Right cardiac atrium (tissue), 5 donors: ENCODE results near the gene SERGEF. TPM values are rescaled to one million over a fixed set of nuclear protein-coding genes. Genes with fewer than 3 reads are reported as not detected.

ENCODE experiments used
- ATAC-seq, 2 donors: fragments of 200-7000 bp; cut with Tn5 transposase; one replicate each; pipeline versions ENCODE4 v1.8.0 to v1.9.1; 2020; ENCODE audit warnings: moderate library complexity in 2 of 2, mild to moderate bottlenecking in 1 of 2
- DNase-seq, 3 donors: peaks; one replicate each; pipeline ENCODE4 v3.0.0-alpha.2; 2020
- H3K27ac ChIP-seq: one replicate; pipeline ENCODE4 v1.5.1; 2013; ENCODE audit warnings: mild to moderate bottlenecking, low read length, control low read depth, moderate library complexity
- H3K27me3 ChIP-seq: one replicate; pipeline ENCODE4 v1.6.1; 2013; ENCODE audit not compliant: control insufficient read depth, insufficient read depth
- H3K4me1 ChIP-seq: one replicate; pipeline ENCODE4 v1.6.1; 2013; ENCODE audit warnings: low read length; ENCODE audit not compliant: control insufficient read depth, insufficient read depth
- H3K4me3 ChIP-seq: one replicate; pipeline ENCODE4 v1.5.1; 2013; ENCODE audit warnings: low read length, control low read depth
- H3K9me3 ChIP-seq: one replicate; pipeline ENCODE4 v1.6.1; 2013; ENCODE audit warnings: low read length; ENCODE audit not compliant: control insufficient read depth
- WGBS: extraction: QIAGEN DNeasy Blood & Tissue Kit; methylation state at CpG from one replicate; pipeline ENCODE4 v1.1.7; 2013; 5-methylcytosine and 5-hydroxymethylcytosine counted together
- intact Hi-C, 4 donors: fragments of 100-400 bp; cut with DNase I; formaldehyde crosslinking; loops; one replicate each; pipeline versions ENCODE4 v1.11.0 to v1.14.0; 2022 to 2023
- polyA plus RNA-seq: library from polyadenylated mRNA; stranded (reverse); fragments of 200-250 nt; gene quantifications from one replicate; pipeline ENCODE4 v1.2.3, GENCODE V29; 2013
- total RNA-seq, 4 donors: library from RNA; stranded (reverse); fragmentation: NEBNext Ultra II Directional; extraction: Animal tissue kit (Norgen Biotek cat#: 25700); gene quantifications; one replicate each; pipeline ENCODE4 v1.2.1, GENCODE V29; 2021
- donor health status: healthy with polysubstance abuse.
- donor health status: DM: no; HTN: yes; CAD: no.
- donor health status: DM: no; HTN: no; CAD: no.
- donor health status: DM: no; HTN: yes; CAD: no; lungs with severe emphysema.
- donor health status: DM: yes; HTN: yes; CAD: no.

Gene SERGEF
- total and polyA plus RNA-seq, 5 donors = 30.8 to 44.7 (median 31.6) TPM

DNA sequence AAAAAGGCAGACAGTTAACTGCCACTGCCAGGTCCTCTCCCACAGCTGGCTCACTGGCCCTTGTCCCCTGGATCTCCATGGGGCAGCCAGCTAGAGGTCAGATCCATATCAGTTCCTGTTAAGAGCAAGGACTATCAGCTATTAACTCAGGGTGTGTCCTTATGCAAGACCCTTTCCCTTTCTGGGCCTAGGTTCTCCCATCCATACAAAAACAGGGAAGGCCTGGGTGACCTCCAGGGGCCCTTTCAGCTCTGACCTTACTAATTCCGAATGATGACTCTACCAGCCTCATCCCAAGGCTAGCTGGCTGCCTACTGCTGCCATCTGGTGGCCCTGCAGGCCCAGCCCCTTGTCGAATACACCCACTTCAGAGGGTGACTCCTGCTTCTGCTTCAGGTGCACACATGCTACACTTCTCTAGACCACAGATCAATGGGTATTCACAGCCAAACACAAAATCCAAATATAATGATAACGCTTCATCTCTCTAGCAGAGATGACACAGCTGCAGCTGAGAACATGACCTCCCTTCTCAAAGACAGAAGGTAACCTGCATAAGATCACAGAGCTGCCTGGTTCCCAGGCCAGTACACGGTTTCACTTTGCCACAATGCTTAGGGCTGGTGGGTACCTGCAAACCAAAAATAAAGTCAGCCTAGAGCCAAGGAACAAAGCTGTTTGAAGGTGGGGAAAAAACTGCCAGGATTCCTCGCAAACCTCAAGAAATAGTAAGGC is 34.1 kb downstream of the SERGEF start:
- no peaks in the 10 kb centered on the region for H3K27me3 ChIP-seq
- H3K4me1 ChIP-seq = no peaks in the 10 kb centered on the region
- 57% methylated on average over 5 of the region's 5 CpGs for WGBS
- no peaks in the 10 kb centered on the region for H3K9me3 ChIP-seq
- H3K27ac ChIP-seq = no peak overlapping the region
- DNase-seq (peak; percentile 42 to 74 (median 69)), ATAC-seq (peak; percentile 74 to 78)
- intact Hi-C loops = loop anchor here (1.0 to 10.0 kb wide), 7 partner anchors 214 to 384 kb away; partner anchors contain the start of gene KCNC1 (in 1 of the 4)
- H3K4me3 ChIP-seq = no peak overlapping the region

DNA sequence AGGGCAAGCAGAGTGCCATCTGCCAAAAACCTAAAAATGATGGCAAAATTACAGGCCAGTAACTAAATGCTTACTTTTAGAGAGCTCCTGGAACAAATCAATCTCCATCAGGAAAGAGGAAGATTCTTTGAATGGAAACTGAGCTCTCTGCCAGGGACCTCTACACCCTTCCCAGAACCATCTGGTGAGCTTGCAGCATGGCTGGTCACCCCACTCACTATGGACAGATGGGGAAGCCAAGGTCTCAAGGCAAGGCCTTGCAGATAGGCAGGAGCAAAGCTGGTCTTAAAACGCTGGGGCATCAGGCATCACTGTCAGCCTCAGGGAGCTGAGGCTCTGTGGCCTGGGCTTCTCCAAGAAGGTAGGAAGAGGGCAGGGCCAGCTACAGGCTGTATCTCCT is 36.2 kb downstream of the SERGEF start:
- intact Hi-C loops = loop anchor here (5.0 to 10.0 kb wide), 5 partner anchors 212 to 382 kb away; partner anchors contain the start of gene KCNC1 (in 1 of the 4)
- Histone ChIP-seq H3K27ac (no peak overlapping the region), H3K4me1 (peaks cover 2% of the 10 kb centered on the region), H3K4me3 (no peak overlapping the region), H3K27me3 (no peaks in the 10 kb centered on the region), H3K9me3 (no peaks in the 10 kb centered on the region)
- no peak for DNase-seq
- WGBS = 88% methylated on average over 1 of the region's 1 CpG
- no peak for ATAC-seq

DNA sequence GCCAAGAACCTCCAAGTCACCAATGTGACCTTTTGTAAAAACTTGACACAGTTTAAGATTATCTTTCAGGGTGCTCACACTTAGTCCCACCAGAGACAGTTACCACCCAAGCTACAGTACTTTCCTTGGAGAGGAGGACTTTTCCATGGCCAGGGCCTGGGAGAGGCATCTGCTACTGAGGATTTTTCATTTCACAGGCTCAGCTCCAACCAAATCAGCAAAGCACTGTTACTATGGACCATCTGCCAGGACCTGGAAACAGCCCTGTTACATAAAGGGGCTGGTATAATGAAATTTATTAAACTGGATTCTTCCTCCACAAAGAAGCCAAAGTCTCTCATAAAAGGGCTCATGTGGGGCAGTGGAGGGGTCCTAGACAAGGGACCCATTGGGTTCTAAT is 38.6 kb downstream of the SERGEF start:
- peaks cover 2% of the 10 kb centered on the region for H3K4me1 ChIP-seq

DNA sequence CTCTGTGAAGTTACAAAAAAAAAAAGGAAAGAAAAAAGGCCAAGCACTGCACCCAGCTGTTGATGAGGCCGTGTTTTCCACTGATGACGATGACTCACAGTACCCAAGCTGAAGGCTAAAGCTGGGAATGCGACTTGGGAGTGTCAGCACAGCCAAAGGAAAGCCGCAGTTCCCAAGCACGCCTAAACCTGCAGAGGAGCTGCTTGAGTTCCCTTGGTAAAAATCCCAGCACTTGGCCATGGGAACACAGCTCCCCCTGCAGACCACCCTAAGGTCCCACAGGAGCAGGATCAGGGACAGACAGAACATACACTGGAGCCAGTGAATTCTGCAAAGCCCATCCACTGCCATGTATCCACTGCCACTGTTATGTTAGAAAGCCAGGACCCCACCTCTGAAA is 39.9 kb downstream of the SERGEF start:
- ATAC-seq (peak; percentile 72 to 76), DNase-seq (peak; percentile 40 to 68 (median 65))
- intact Hi-C loops = loop anchor here in 3 of 4 donors (10.0 kb wide), 2 partner anchors 208 to 378 kb away; no protein-coding TSS in a partner anchor
- Histone ChIP-seq H3K27ac (no peak overlapping the region), H3K9me3 (no peaks in the 10 kb centered on the region), H3K4me1 (peaks cover 2% of the 10 kb centered on the region), H3K27me3 (no peaks in the 10 kb centered on the region), H3K4me3 (no peak overlapping the region)
- 29% methylated on average over 5 of the region's 5 CpGs for WGBS

More for the DNA sequence above, 38.6 kb downstream of the SERGEF start:
- Histone ChIP-seq H3K4me3 (no peak overlapping the region), H3K27ac (no peak overlapping the region), H3K9me3 (no peaks in the 10 kb centered on the region), H3K27me3 (no peaks in the 10 kb centered on the region)
- ATAC-seq (no peak), DNase-seq (no peak)
- intact Hi-C loops = loop anchor here in 3 of 4 donors (10.0 kb wide), 2 partner anchors 209 to 379 kb away; no protein-coding TSS in a partner anchor

DNA sequence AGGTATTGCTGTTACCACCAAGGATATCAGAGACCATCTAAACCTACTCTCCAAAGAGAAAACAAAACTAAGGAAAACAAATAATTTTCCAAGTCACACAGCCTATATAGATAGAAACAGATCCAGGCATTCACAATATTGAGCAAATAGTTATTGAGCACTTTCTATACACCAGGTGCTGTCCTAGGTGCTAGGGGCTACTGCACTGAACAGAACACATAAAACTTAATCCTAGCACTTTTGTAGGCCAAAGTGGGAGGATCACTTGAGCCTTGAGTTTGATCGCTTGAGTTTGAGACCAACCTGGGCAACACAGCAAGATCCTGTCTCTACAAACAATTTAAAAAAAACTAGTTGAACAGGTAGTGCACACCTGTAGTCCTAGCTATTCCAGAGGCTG is 44.6 kb downstream of the SERGEF start:
- Histone ChIP-seq H3K27ac (no peak overlapping the region), H3K27me3 (no peaks in the 10 kb centered on the region), H3K4me1 (peaks cover 4% of the 10 kb centered on the region), H3K4me3 (no peak overlapping the region), H3K9me3 (no peaks in the 10 kb centered on the region)
- WGBS = 97% methylated on average over 1 of the region's 1 CpG
- intact Hi-C loops = no loop called here
- DNase-seq = no peak
- no peak for ATAC-seq

DNA sequence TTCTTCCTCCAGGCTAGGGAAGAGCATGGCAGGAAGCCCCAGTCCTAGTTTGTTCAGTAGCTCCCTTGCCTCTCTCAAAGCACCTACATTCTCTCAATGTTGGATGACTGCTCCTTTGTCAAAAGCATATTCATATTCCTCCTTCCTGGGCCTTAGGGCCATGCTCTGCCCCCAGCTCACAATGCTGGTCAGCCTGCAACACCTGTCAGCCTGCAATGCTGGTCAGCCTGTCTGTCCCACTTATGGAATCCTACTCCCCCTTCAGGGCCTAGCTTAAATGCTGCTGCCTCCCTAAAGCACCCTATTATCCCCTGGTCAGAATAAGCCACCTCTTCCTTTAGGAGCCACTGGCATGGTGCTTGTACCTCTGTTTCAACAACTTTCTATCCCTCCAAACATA is 45.2 kb downstream of the SERGEF start:
- Histone ChIP-seq H3K4me1 (peaks cover 3% of the 10 kb centered on the region), H3K4me3 (no peak overlapping the region), H3K9me3 (no peaks in the 10 kb centered on the region), H3K27ac (no peak overlapping the region), H3K27me3 (no peaks in the 10 kb centered on the region)
- DNase-seq (no peak), ATAC-seq (no peak)
- intact Hi-C loops = no loop called here

DNA sequence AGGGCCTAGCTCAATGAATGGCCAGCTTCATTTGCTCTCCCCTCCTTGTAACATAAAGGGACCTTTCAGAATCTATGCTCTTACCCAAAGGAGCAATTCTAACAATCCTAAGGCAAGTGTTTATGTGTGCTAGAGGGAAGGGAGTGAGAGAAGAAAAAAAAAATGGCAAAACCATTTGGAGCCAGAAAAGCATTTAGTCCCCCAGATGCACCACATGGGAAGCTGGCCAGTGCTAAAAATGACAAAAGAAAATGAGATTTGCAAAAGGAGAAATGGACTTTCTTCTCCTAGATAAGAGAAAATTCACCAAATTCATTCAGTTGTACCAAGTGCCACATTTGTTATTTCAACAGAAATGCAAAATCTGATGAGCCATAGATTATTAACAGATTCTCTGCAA is 52.8 kb downstream of the SERGEF start:
- DNase-seq (no peak), ATAC-seq (no peak)
- H3K4me3 ChIP-seq = no peak overlapping the region
- H3K27ac ChIP-seq = no peak overlapping the region
- no peaks in the 10 kb centered on the region for H3K27me3 ChIP-seq
- no peaks in the 10 kb centered on the region for H3K9me3 ChIP-seq
- intact Hi-C loops = no loop called here
- peaks cover 1% of the 10 kb centered on the region for H3K4me1 ChIP-seq

DNA sequence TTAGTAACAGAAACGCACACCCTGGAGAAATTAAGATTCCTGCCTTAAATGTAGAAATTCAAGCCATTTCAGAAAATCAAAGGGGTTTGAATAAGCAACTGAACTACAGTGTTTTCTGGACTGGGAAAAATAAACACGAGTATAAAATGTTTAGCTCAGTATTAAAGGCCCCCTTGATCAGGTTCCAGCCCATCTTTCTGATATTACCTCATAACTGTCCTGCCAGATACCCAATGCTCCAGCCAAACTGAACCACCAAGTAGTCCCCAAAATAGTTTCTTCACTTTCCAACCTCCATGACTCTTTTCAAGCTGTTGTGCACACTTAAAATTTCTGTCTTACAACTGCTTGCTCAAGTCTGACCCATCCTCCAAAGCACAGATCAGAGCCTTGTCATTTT is 54.4 kb downstream of the SERGEF start:
- no peak for DNase-seq
- intact Hi-C loops = no loop called here
- Histone ChIP-seq H3K4me3 (no peak overlapping the region), H3K9me3 (no peaks in the 10 kb centered on the region), H3K27me3 (no peaks in the 10 kb centered on the region), H3K27ac (no peak overlapping the region), H3K4me1 (peaks cover 3% of the 10 kb centered on the region)
- WGBS = 77% methylated on average over 2 of the region's 2 CpGs
- ATAC-seq = no peak

DNA sequence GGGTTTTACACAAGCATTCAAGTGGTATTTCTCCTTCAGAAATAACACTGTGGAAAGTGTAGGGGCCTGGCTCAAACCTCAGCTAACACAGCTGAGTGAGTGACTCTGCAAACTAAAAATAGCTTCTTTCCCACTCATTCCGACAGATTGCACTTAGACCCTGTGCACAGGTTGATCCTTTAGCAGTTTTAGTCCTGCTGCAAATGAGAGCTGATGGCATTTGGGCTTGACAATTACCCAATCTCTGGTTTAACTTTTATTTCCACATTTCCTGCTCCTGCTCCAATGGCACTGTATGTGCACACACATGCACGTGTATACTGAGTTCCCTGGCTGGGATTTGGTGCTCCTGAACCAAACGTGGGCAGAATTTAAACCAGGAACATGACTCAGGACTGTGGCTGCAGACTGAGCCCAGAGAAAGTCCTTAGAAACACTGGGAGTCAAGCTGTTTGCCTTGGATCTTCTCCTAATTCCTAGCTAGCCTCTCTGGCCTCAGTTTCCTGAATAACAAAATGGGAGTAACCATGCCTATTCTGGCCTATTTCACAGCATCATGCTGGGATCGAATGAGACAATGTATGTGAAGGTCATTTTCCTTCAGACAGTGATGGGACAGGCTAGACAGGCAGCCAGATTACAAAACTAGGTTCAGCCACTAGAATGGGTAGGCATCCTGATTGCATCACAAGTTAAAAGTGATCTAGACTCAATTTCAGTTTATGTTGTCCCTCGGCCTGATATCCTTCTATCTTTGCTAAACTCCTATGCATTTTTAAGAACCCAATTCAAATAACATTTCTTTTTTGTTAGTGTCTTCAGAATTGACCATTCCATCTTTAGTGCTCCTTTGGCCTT is 58.2 kb downstream of the SERGEF start:
- Histone ChIP-seq H3K9me3 (no peaks in the 10 kb centered on the region), H3K27ac (peak overlapping the region; percentile 93), H3K4me3 (no peak overlapping the region), H3K27me3 (no peaks in the 10 kb centered on the region), H3K4me1 (peaks cover 3% of the 10 kb centered on the region)
- ATAC-seq = peak; percentile 82
- no peak for DNase-seq
- 51% methylated on average over 5 of the region's 5 CpGs for WGBS
- intact Hi-C loops = no loop called here

DNA sequence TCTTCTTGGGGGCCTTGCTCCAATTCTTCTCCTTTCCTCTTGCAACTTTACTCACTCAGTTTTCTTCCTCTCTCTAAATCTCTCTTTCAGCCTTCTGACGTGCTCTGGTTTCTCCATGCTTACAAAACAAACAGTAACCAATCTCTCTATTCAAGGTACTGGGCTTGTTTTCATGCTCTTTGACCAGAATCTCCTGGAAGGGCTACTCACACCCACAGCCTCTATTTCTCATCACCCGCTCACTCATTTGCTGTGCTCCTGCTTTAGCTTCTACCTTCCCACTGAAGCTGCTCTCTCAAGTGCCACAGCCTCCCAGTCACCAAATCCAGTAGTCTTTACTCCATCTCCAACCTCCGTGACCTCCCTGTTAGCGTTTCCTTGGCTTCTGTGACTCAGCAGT is 60.4 kb downstream of the SERGEF start:
- ATAC-seq = no peak
- Histone ChIP-seq H3K27ac (no peak overlapping the region), H3K4me3 (no peak overlapping the region)

DNA sequence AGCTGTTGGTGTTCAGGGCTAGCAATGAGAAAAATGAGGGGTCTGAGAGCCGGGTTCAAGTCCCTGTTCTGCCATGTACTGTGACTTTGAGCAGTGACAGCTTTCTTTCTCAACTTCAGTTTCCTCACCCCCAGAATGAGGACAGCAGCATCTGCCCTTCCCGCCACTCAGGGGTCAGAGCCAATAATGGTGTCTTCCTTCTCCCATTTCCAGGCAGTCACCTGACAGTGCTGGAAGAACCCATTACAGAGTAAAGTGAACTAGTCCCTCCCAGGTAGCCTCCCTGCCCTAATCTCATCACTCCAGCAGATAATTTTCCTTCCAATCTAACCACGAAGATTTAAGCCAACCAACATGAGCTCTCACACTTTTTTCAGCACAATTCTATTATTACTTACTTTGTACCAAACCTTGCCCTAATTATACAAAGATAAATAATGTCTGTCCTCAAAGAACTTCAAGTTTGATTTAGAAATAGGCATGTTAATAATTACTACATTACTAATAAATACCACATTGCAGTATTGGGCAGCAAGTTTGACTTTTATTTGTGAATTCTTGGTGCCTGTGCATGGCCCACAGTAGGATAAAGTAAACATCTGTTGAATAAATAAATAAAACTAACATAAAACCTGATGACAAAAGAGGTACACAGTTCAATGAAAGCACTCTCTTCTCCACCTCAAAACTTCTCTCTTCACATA is 61.0 kb downstream of the SERGEF start:
- WGBS = 87% methylated on average over 3 of the region's 3 CpGs
- Histone ChIP-seq H3K27ac (no peak overlapping the region), H3K9me3 (no peaks in the 10 kb centered on the region), H3K4me3 (no peak overlapping the region), H3K27me3 (no peaks in the 10 kb centered on the region), H3K4me1 (peaks cover 3% of the 10 kb centered on the region)
- ATAC-seq (no peak), DNase-seq (no peak)
- intact Hi-C loops = no loop called here

More for the DNA sequence above, 60.4 kb downstream of the SERGEF start:
- H3K4me1 ChIP-seq = peaks cover 3% of the 10 kb centered on the region
- intact Hi-C loops = no loop called here
- 85% methylated on average over 4 of the region's 4 CpGs for WGBS
- H3K9me3 ChIP-seq = no peaks in the 10 kb centered on the region
- no peak for DNase-seq
- no peaks in the 10 kb centered on the region for H3K27me3 ChIP-seq
